ENCODE data around the gene ULK4.
"Not testable (repeated sequence)": the region's sequence is repeated elsewhere in the genome, so short reads cannot be mapped to it uniquely, and the experiment has no call there.

Gene ULK4

GRCh38 chr3:41441568-41441967, 520.3 kb downstream of the ULK4 start:
- DNase-seq (ENCODE audit: low read depth): no peak

- DNase-seq (ENCODE audit: low read depth): no peak
Measured at GRCh38 chr3:41441139-41441538, 520.8 kb downstream of the ULK4 start.

- DNase-seq (ENCODE audit: low read depth): no peak
Measured at GRCh38 chr3:41436983-41437382, 524.9 kb downstream of the ULK4 start.

GRCh38 chr3:41434781-41435180, 527.1 kb downstream of the ULK4 start:
- DNase-seq (ENCODE audit: low read depth): no peak

GRCh38 chr3:41431386-41431785, 530.5 kb downstream of the ULK4 start:
- no peak for DNase-seq (ENCODE audit: low read depth)

GRCh38 chr3:41430886-41431285, 531.0 kb downstream of the ULK4 start:
- DNase-seq (ENCODE audit: low read depth): no peak

- DNase-seq (ENCODE audit: low read depth): no peak
Measured at GRCh38 chr3:41430391-41430790, 531.5 kb downstream of the ULK4 start.

- DNase-seq (ENCODE audit: low read depth): no peak
Measured at GRCh38 chr3:41426485-41426884, 535.4 kb downstream of the ULK4 start.

- no peak for DNase-seq (ENCODE audit: low read depth)
Measured at GRCh38 chr3:41424543-41425300, 537.2 kb downstream of the ULK4 start.

GRCh38 chr3:41419809-41420208, 542.1 kb downstream of the ULK4 start:
- no peak for DNase-seq (ENCODE audit: low read depth)

GRCh38 chr3:41418961-41419691, 542.8 kb downstream of the ULK4 start:
- DNase-seq (ENCODE audit: low read depth): peak; percentile 23

- no peak for DNase-seq (ENCODE audit: low read depth)
Measured at GRCh38 chr3:41417574-41417973, 544.3 kb downstream of the ULK4 start.

GRCh38 chr3:41411065-41411464, 550.8 kb downstream of the ULK4 start:
- no peak for DNase-seq (ENCODE audit: low read depth)

- DNase-seq (ENCODE audit: low read depth): no peak
Measured at GRCh38 chr3:41405466-41405865, 556.4 kb downstream of the ULK4 start.

GRCh38 chr3:41404582-41404981, 557.3 kb downstream of the ULK4 start:
- DNase-seq (ENCODE audit: low read depth): no peak

- no peak for DNase-seq (ENCODE audit: low read depth)
Measured at GRCh38 chr3:41394896-41395295, 567.0 kb downstream of the ULK4 start.

GRCh38 chr3:41370765-41371535, 591.0 kb downstream of the ULK4 start:
- DNase-seq (ENCODE audit: low read depth): not testable (repeated sequence)

- no peak for DNase-seq (ENCODE audit: low read depth)
Measured at GRCh38 chr3:41370307-41370706, 591.6 kb downstream of the ULK4 start.

- no peak for DNase-seq (ENCODE audit: low read depth)
Measured at GRCh38 chr3:41369838-41370237, 592.1 kb downstream of the ULK4 start.

- DNase-seq (ENCODE audit: low read depth): no peak
Measured at GRCh38 chr3:41365973-41366372, 595.9 kb downstream of the ULK4 start.

- no peak for DNase-seq (ENCODE audit: low read depth)
Measured at GRCh38 chr3:41364736-41365135, 597.2 kb downstream of the ULK4 start.

- no peak for DNase-seq (ENCODE audit: low read depth)
Measured at GRCh38 chr3:41363830-41364523, 597.9 kb downstream of the ULK4 start.

Data from fibroblast of the conjunctiva (primary cell).